Heart left ventricle (tissue), 16 donors: Measurements from ENCODE around the gene RMND1. TPM values are rescaled to one million over a fixed set of nuclear protein-coding genes. Genes with fewer than 3 reads are reported as not detected.
A peak's percentile ranks its signal among the peaks of the same experiment; 100 is the strongest.

ENCODE experiments used
- ATAC-seq, 4 donors: fragments of 200-7000 bp; cut with Tn5 transposase; one replicate each; pipeline ENCODE4 v1.9.1; 2020 to 2022; ENCODE audit warnings: moderate library complexity in 4 of 4, mild to moderate bottlenecking in 3 of 4, moderate number of reproducible peaks in 1 of 4
- DNase-seq, 5 donors: peaks; one replicate each; pipeline ENCODE4 v3.0.0-alpha.2; 2020
- H3K27ac ChIP-seq, 12 donors: fragments of 200-600 bp; sonication (generic) in 4 of 12; one replicate each; pipeline versions ENCODE4 v1.5.0 to v1.8.0; 2016 to 2022; ENCODE audit warnings: mild to moderate bottlenecking in 2 of 12
- H3K27me3 ChIP-seq, 9 donors: fragments of 200-600 bp; sonication (generic) in 2 of 9; one replicate each; pipeline versions ENCODE4 v1.5.1 to v1.8.0; 2016 to 2022; ENCODE audit warnings: mild to moderate bottlenecking in 3 of 9
- H3K36me3 ChIP-seq, 9 donors: fragments of 200-600 bp; sonication (generic) in 2 of 9; one replicate each; pipeline versions ENCODE4 v1.5.0 to v1.8.0; 2018 to 2022; ENCODE audit warnings: mild to moderate bottlenecking in 2 of 9
- H3K4me1 ChIP-seq, 12 donors: fragments of 200-600 bp; sonication (generic) in 4 of 12; one replicate each; pipeline versions ENCODE4 v1.5.0 to v1.8.0; 2016 to 2022; ENCODE audit warnings: mild to moderate bottlenecking in 3 of 12
- H3K4me3 ChIP-seq, 12 donors: fragments of 200-600 bp; sonication (generic) in 4 of 12; one replicate each; pipeline versions ENCODE4 v1.5.0 to v1.8.0; 2017 to 2022; ENCODE audit warnings: mild to moderate bottlenecking in 9 of 12, moderate library complexity in 4 of 12
- H3K9me3 ChIP-seq, 12 donors: fragments of 200-600 bp; sonication (generic) in 4 of 12; one replicate each; pipeline versions ENCODE4 v1.5.0 to v1.8.0; 2016 to 2022; ENCODE audit warnings: mild to moderate bottlenecking in 1 of 12
- POLR2A ChIP-seq, 2 donors: fragments of 450-650 bp; IDR thresholded peaks; one replicate each; pipeline ENCODE4 v1.6.1; 2017; ENCODE audit warnings: antibody characterized with exemption in 2 of 2, mild to moderate bottlenecking in 2 of 2, moderate library complexity in 2 of 2
- WGBS, 4 donors: extraction: QIAGEN DNeasy Blood & Tissue Kit in 2 of 4; methylation state at CpG; one replicate each; pipeline versions ENCODE4 v1.1.5 to v1.1.7; 2013 to 2018; 5-methylcytosine and 5-hydroxymethylcytosine counted together
- intact Hi-C, 10 donors: fragments of 100-400 bp; cut with DNase I; formaldehyde crosslinking; loops; one replicate each; pipeline versions ENCODE4 v1.11.1 to v1.14.2; 2022
- polyA plus RNA-seq, 2 donors: library from polyadenylated mRNA; stranded (reverse); fragments of 200-250 nt; gene quantifications; one replicate each; pipeline ENCODE4 v1.2.3, GENCODE V29; 2013
- total RNA-seq, 9 donors: library from RNA; depleted of rRNA in 2 of 9; stranded (reverse); fragments of >200 nt in 2 of 9; fragmentation: NEBNext Ultra II Directional in 3 of 9; extraction: Animal tissue kit (Norgen Biotek cat#: 25700) in 3 of 9; gene quantifications; one replicate each; pipeline versions ENCODE4 v1.1.0 to v1.2.4, GENCODE V29; 2016 to 2023
- TF ChIP-seq, protein P1 (sequence below), 12 donors: fragments of 200-600 bp; sonication (generic) in 4 of 12; IDR thresholded peaks; one replicate each; pipeline versions ENCODE4 v1.5.0 to v1.8.0; 2018 to 2022; ENCODE audit warnings: antibody characterized with exemption in 12 of 12, mild to moderate bottlenecking in 5 of 12
- donor health status: ischemic (EF 13 %, LVEDD 7.1; RV severe dilation, severe dysfunction).
- donor health status: healthy with polysubstance abuse.
- donor health status: DM: no; HTN: yes; CAD: no.
- donor health status: DM: no; HTN: no; CAD: no.
- donor health status: ischemic (EF 25% LVEDD 6.9; RV normal size, moderate dysfunction).
- donor health status: ischemic (EF 25% LVEDD 5.7; RV mildly dilated, moderate dysfunction).
- donor health status: healthy.
- donor health status: DM: yes; HTN: yes; CAD: no.
- donor health status: ischemic (EF 35%, LVEDD 5.7; RV mildly dilated, moderate dysfunction).
- donor health status: nonischemic (EF 11% LVEDD 7.7; RV severe dilation, severe dysfunction).
- donor health status: DM: yes; HTN: yes; CAD: no.
- donor health status: PGD.
- donor health status: ischemic (EF 29% LVEDD 5.4; RV normal size, mild dysfunction).
- donor health status: nonischemic (EF 23%, LVEDD 6.1; RV moderate dilation, normal function).

The RMND1 gene
- total and polyA plus RNA-seq, 11 donors, result 10.2 to 21.5 (median 17.0) TPM

DNA sequence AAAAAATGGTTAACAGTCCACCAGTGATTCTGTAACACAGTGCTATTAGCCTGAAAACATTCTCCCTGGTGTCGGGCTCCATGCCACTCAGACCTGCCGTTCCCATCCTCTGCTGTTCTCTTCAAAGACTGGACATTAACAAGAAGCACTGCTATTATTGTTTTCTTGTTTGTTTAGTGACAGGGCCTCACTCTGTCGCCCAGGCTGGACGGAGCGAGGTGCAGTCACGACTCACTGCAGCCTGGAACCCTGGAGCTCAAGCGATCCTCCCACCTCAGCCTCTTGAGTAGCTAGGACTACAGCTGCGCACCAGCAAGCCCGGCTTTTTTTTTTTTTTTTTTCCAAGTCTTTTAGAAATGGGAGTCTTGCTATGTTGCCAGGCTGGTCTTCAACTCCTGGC lies 9.6 kb downstream of the RMND1 start:
- peaks cover 0 to 9% (median 0%) of the 10 kb centered on the region in 9 donors for H3K36me3 ChIP-seq
- H3K4me1 ChIP-seq, result peaks cover 0 to 50% (median 34%) of the 10 kb centered on the region in 12 donors
- no peaks in the 10 kb centered on the region for H3K9me3 ChIP-seq
- 93 to 95% (median 93%) methylated on average over 9 of the region's 9 CpGs for WGBS, 4 donors
- no peak overlapping the region for H3K27ac ChIP-seq
- intact Hi-C loops, result loop anchor here in 5 of 10 donors (5.0 to 10.0 kb wide), 4 partner anchors 35 to 50 kb away; partner anchors contain the start of gene ZBTB2 (in 2 of the 5)
- no peaks in the 10 kb centered on the region for H3K27me3 ChIP-seq
- H3K4me3 ChIP-seq, result no peak overlapping the region
- TF ChIP-seq, protein P1, sequence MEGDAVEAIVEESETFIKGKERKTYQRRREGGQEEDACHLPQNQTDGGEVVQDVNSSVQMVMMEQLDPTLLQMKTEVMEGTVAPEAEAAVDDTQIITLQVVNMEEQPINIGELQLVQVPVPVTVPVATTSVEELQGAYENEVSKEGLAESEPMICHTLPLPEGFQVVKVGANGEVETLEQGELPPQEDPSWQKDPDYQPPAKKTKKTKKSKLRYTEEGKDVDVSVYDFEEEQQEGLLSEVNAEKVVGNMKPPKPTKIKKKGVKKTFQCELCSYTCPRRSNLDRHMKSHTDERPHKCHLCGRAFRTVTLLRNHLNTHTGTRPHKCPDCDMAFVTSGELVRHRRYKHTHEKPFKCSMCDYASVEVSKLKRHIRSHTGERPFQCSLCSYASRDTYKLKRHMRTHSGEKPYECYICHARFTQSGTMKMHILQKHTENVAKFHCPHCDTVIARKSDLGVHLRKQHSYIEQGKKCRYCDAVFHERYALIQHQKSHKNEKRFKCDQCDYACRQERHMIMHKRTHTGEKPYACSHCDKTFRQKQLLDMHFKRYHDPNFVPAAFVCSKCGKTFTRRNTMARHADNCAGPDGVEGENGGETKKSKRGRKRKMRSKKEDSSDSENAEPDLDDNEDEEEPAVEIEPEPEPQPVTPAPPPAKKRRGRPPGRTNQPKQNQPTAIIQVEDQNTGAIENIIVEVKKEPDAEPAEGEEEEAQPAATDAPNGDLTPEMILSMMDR (IDR thresholded peaks at IDR 0.05), result no peak
- no peak for TF ChIP-seq POLR2A (IDR thresholded peaks at IDR 0.05)
- ATAC-seq, result no peak
- no peak for DNase-seq

DNA sequence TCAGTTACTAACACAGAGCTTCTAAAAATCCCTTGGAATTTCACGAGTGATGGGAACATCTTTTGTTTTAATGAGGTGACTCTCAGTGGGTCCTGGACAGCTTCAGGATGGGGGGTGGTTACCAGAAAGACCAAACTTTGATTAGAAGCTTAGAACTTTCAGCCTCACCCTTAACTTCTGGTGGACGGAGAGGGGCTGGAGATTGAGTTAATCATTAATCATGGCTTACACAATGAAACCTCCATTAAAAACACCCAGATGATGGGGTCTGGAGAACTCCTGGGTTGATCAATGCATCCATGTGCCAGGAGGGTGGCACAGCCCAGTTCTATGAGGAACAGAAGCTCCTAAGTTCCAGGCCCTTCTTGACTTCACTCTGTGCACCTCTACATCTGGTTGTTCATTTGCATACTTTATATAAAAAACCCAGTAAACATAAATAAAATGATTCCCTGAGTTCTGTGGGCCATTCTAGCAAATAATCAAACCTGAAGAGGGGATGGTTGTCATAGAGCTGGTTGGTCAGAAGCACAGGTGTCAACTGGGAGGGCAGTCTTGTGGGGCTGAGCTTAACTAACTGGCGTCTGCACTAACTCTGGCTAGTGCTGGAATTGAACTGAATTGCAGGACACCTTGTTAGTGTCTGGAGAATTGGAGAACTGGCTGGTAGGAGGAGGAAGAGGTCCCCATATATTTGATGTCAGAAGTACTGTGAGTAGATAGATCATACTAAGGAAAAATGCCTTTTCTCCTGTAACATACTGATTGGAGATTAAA lies 10.3 kb downstream of the RMND1 start:
- no peaks in the 10 kb centered on the region for H3K9me3 ChIP-seq
- H3K36me3 ChIP-seq, result peaks cover 0 to 9% (median 0%) of the 10 kb centered on the region in 9 donors
- H3K27ac ChIP-seq, result peak overlapping the region in 1 of 12 donors; percentile 18
- 77 to 87% (median 80%) methylated on average over 3 of the region's 3 CpGs for WGBS, 4 donors
- intact Hi-C loops, result loop anchor here in 5 of 10 donors (5.0 to 10.0 kb wide), 4 partner anchors 36 to 49 kb away; partner anchors contain the start of gene ZBTB2 (in 2 of the 5)
- H3K4me3 ChIP-seq, result no peak overlapping the region
- no peak for TF ChIP-seq POLR2A (IDR thresholded peaks at IDR 0.05)
- TF ChIP-seq, protein P1 (IDR thresholded peaks at IDR 0.05), result no peak
- ATAC-seq (no peak), DNase-seq (no peak)
- H3K4me1 ChIP-seq, result peaks cover 0 to 54% (median 39%) of the 10 kb centered on the region in 12 donors
- H3K27me3 ChIP-seq, result no peaks in the 10 kb centered on the region

DNA sequence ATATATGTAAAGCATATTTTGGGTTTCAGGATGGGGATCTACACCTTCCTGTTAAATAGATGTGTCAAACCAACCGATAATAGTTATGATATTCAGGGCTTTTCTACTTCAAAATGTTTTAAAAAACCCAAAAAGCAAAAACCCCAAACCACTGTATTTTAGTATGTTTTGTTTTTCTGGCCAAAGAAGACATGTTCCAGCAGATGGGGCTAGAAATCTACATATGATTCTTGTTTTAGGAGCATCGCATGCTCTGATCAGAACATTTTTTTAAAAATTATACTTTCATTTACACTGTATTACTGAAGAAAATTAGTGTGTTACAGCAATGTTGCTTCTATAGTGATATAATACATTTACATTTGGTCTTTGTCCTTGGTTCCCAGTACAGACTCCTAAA lies 11.0 kb downstream of the RMND1 start:
- no peak for DNase-seq
- no peak for ATAC-seq
- Histone ChIP-seq H3K9me3 (no peaks in the 10 kb centered on the region), H3K4me3 (peak overlapping the region in 1 of 12 donors; percentile 20), H3K4me1 (peaks cover 0 to 52% (median 37%) of the 10 kb centered on the region in 12 donors), H3K36me3 (peaks cover 0 to 9% (median 0%) of the 10 kb centered on the region in 9 donors), H3K27ac (peak overlapping the region in 6 of 12 donors; percentile 1 to 40 (median 10)), H3K27me3 (no peaks in the 10 kb centered on the region)
- TF ChIP-seq, protein P1 (IDR thresholded peaks at IDR 0.05), result peak in 11 of 12 donors; percentile 11 to 61 (median 44)
- no peak for TF ChIP-seq POLR2A (IDR thresholded peaks at IDR 0.05)
- 67 to 76% (median 72%) methylated on average over 2 of the region's 2 CpGs for WGBS, 4 donors
- intact Hi-C loops, result loop anchor here in 5 of 10 donors (5.0 to 10.0 kb wide), 4 partner anchors 36 to 49 kb away; partner anchors contain the start of gene ZBTB2 (in 2 of the 5)

DNA sequence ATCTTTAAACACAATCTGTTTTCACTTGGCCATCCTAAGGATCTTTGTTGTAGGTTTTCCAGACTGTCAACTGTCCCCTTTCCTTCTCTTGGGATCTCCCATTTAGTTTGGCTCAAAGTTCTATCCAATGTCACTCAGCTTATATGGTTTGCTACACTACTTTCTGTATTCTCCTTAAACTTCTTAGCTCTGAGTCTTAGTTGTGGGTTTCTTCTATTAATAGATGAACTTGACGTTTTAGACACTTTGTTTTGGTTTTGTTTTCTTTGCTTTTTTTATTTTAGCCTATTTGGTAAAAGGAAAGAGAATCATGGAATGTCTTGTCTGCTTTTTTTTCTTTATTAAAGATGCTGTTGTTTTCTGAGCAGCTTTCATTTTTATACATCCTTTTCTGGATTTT lies 11.4 kb downstream of the RMND1 start:
- Histone ChIP-seq H3K36me3 (peaks cover 0 to 9% (median 0%) of the 10 kb centered on the region in 9 donors), H3K9me3 (no peaks in the 10 kb centered on the region), H3K27ac (peak overlapping the region in 6 of 12 donors; percentile 1 to 40 (median 10)), H3K27me3 (no peaks in the 10 kb centered on the region), H3K4me1 (peaks cover 0 to 48% (median 32%) of the 10 kb centered on the region in 12 donors), H3K4me3 (peak overlapping the region in 1 of 12 donors; percentile 20)
- TF ChIP-seq POLR2A (IDR thresholded peaks at IDR 0.05), result no peak
- TF ChIP-seq, protein P1 (IDR thresholded peaks at IDR 0.05), result no peak
- intact Hi-C loops, result loop anchor here in 5 of 10 donors (5.0 to 10.0 kb wide), 4 partner anchors 37 to 48 kb away; partner anchors contain the start of gene ZBTB2 (in 2 of the 5)
- DNase-seq (no peak), ATAC-seq (no peak)
- WGBS, 4 donors, result 6 to 28% (median 12%) methylated on average over 1 of the region's 1 CpG
